Activated T-helper 2 cell treated with anti-CD3 and anti-CD28 coated beads, Interferon-gamma antibody, Interleukin-2, Interleukin-4, amounts not matched to agents 10 μg/mL and 5 μg/mL and 100 μg/mL, durations not matched to agents 14 hours and 24 hours and 36 hours (primary cell): Measurements from ENCODE around the gene AKIP1. TPM values are rescaled to one million over a fixed set of nuclear protein-coding genes. Genes with fewer than 3 reads are reported as not detected.

Experiments used
- DNase-seq: peaks from one replicate; pipeline ENCODE4 v3.0.0; 2021; ENCODE audit warnings: low spot score
- H3K27ac Mint-ChIP-seq: one replicate; pipeline ENCODE4 v1.8.0; 2021; ENCODE audit warnings: mixed read lengths
- H3K27me3 Mint-ChIP-seq: one replicate; pipeline ENCODE4 v1.8.0; 2021; ENCODE audit warnings: low read depth, mixed read lengths
- H3K36me3 Mint-ChIP-seq: one replicate; pipeline ENCODE4 v1.8.0; 2021; ENCODE audit warnings: low read depth, mixed read lengths
- H3K4me1 Mint-ChIP-seq: one replicate; pipeline ENCODE4 v1.8.0; 2021; ENCODE audit warnings: low read depth, mixed read lengths
- H3K4me3 Mint-ChIP-seq: one replicate; pipeline ENCODE4 v1.8.0; 2021; ENCODE audit warnings: low read depth, mild to moderate bottlenecking, moderate library complexity, mixed read lengths
- H3K9me3 Mint-ChIP-seq: one replicate; pipeline ENCODE4 v1.8.0; 2021; ENCODE audit warnings: mixed read lengths
- intact Hi-C: fragments of 100-400 bp; cut with micrococcal nuclease; formaldehyde crosslinking; loops from one replicate; pipeline ENCODE4 v1.15.1; 2023
- total RNA-seq: library from RNA; stranded (reverse); gene quantifications from 2 replicates; pipeline ENCODE4 v1.2.3, GENCODE V29; 2022

The AKIP1 gene
- total RNA-seq, 1 donor from 2014 or later = 22.2 TPM

DNA sequence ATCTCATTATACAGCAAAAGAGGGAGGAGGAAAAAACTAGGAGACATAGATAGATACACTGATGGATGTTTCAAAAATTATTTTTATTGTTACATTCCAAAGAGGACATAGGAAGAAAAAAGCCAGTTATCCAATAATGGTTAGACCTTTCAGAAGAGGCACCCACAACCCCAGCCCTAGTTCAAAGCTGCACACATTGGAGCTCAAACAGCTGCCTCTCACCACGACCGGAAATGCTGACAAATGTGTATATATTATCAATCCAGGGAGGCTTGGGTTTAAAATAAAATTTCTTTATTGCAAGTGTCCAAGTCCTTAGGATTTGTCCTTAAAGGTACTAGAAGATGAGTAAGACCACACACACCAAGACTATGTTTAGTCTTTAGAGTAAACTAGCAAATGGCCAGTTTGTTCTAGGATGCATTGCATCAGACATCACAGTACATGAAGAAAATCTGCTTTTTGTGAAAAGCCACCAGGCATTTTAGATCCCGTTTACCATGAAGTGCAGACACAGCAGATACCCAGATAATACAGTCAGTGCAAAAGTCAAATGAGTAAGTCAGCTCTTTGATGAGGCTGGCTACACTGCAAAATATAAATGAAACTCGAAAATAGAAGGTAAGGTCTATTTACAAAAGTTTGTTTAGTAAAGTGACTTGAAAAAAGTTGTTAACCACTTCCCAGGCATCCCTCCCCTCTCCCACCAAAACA is 36.4 kb downstream of the AKIP1 start:
- Mint-ChIP-seq H3K4me1 (peaks cover 7% of the 10 kb centered on the region), H3K36me3 (peaks cover 28% of the 10 kb centered on the region)

DNA sequence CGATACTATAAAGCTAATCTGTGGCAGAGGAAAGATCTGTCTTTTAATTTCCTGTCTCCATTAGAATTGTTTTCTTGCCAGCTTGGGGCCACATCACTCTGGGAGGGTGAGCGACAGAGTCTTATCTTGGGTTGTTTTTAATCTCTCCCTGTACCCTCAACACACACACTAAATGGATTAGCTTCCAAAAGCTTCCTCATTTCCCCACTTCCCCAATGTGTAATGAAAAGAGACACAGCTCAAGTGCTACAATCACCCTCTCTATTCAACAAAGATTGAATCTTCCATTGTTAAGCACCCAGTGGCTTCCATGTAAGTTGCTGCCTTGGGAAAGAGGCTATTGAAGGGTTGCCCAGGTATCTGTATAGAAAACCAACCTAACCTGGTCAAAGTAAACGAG is 37.9 kb downstream of the AKIP1 start:
- Mint-ChIP-seq H3K9me3 (no peaks in the 10 kb centered on the region), H3K36me3 (peaks cover 42% of the 10 kb centered on the region), H3K27ac (no peak overlapping the region), H3K4me1 (peaks cover 7% of the 10 kb centered on the region), H3K27me3 (peaks cover 7% of the 10 kb centered on the region), H3K4me3 (no peak overlapping the region)
- intact Hi-C loops = no loop called here
- no peak for DNase-seq

More for the DNA sequence above, 36.4 kb downstream of the AKIP1 start:
- no peak for DNase-seq
- Mint-ChIP-seq H3K27me3 (peaks cover 11% of the 10 kb centered on the region), H3K27ac (no peak overlapping the region), H3K4me3 (no peak overlapping the region), H3K9me3 (no peaks in the 10 kb centered on the region)
- intact Hi-C loops = no loop called here

DNA sequence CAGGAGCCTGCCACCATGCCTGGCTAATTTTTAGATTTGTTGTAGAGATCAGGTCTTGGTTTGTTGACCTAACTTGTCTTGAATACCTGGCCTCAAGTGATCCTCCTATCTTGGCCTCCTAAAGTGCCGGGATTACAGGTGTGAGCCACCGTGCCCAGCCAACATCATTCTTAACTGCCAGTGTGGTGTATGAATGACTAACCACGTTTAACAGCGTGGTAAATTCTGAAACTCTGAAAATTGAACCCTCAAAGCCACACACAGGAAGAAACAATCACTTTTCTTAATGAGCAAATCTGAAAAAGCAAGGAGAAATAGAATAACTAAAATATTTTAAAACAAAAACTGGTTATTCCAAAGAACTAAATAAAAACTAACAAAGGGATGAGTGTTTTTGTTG is 45.9 kb downstream of the AKIP1 start:
- no peaks in the 10 kb centered on the region for H3K9me3 Mint-ChIP-seq
- no peak overlapping the region for H3K27ac Mint-ChIP-seq
- no peak for DNase-seq

DNA sequence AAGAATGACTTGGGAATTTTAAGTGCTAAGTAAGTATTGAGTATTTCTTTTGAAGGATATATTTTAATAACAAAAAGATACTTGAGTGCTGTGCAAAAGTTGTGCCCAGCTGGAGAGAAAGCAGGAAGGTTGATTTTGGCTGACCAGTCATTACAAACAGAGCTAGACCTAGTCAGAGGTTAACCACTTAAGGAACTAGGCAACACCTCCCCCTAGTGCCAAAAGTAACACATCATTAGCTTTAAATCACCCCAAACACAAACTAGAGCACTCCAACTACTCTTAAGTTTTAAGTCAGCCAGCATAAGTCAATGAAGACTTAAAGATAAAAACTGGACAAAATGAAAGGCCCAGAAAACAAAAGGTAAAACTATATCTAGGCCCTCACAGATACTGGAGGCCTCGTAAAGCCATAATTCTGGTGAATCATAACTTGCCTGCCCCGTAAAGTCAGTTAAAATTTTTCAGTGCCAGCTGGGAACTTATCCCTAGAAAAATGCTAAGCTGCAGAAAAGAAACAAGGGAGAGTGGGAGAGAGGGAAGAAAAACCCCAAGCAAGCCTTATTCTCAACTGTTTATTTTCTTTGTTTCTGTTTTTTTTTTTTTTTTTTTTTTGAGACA is 48.7 kb downstream of the AKIP1 start:
- Mint-ChIP-seq H3K4me1 (peaks cover 32% of the 10 kb centered on the region), H3K9me3 (no peaks in the 10 kb centered on the region), H3K27me3 (no peaks in the 10 kb centered on the region), H3K4me3 (no peak overlapping the region), H3K27ac (peak overlapping the region; percentile 5), H3K36me3 (peaks cover 20% of the 10 kb centered on the region)
- intact Hi-C loops = loop anchor here (1.0 kb wide), 1 partner anchor 45 kb away; no protein-coding TSS in a partner anchor
- no peak for DNase-seq

More for the DNA sequence above, 45.9 kb downstream of the AKIP1 start:
- intact Hi-C loops = no loop called here
- Mint-ChIP-seq H3K4me1 (peaks cover 18% of the 10 kb centered on the region), H3K4me3 (no peak overlapping the region), H3K27me3 (no peaks in the 10 kb centered on the region), H3K36me3 (peaks cover 38% of the 10 kb centered on the region)

DNA sequence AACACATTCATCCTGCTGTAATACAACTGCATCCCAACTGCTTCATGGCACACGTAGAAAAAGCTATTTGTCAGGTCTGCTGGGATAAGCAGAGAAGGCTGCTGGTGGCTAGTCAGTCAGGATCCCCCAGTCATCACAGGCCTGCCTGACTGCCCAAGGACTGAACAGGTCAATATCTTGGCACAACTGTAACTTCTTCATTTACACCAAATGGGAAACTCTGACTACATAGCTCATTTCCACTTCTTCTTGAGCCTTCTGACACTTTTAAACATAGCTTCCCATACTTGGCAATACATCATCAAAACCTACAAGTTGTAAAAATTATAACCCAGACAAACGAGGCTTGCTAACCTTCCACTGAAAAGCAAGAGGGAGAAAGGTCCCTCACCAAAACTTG is 50.4 kb downstream of the AKIP1 start:
- H3K27me3 Mint-ChIP-seq = no peaks in the 10 kb centered on the region
- no peak for DNase-seq
- no peaks in the 10 kb centered on the region for H3K9me3 Mint-ChIP-seq
- H3K27ac Mint-ChIP-seq = no peak overlapping the region
- peaks cover 9% of the 10 kb centered on the region for H3K36me3 Mint-ChIP-seq
- peaks cover 36% of the 10 kb centered on the region for H3K4me1 Mint-ChIP-seq
- intact Hi-C loops = no loop called here
- H3K4me3 Mint-ChIP-seq = no peak overlapping the region

DNA sequence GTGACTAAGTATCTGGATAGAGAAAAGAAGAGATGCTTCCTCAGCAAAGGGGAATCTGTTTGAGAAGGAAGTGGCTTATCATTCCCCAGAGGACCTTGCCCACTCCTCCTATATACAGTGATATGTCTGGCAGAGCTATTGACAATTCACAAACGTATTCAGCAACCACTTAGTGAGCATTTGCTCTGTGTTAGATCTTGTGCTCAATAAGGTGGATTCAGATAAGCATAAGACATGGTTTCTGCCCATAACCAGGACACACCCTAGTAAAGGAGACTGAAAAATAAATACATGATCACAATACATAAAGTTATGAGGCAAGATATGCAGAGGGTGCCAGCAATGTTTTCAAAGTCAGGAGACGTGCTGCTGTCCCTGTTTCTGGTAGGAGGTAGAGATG is 51.9 kb downstream of the AKIP1 start:
- no peaks in the 10 kb centered on the region for H3K36me3 Mint-ChIP-seq
- H3K9me3 Mint-ChIP-seq = no peaks in the 10 kb centered on the region
- H3K27me3 Mint-ChIP-seq = no peaks in the 10 kb centered on the region
- intact Hi-C loops = no loop called here
- H3K27ac Mint-ChIP-seq = peak overlapping the region; percentile 28
- peak overlapping the region; percentile 95 for H3K4me3 Mint-ChIP-seq
- H3K4me1 Mint-ChIP-seq = peaks cover 32% of the 10 kb centered on the region
- no peak for DNase-seq

DNA sequence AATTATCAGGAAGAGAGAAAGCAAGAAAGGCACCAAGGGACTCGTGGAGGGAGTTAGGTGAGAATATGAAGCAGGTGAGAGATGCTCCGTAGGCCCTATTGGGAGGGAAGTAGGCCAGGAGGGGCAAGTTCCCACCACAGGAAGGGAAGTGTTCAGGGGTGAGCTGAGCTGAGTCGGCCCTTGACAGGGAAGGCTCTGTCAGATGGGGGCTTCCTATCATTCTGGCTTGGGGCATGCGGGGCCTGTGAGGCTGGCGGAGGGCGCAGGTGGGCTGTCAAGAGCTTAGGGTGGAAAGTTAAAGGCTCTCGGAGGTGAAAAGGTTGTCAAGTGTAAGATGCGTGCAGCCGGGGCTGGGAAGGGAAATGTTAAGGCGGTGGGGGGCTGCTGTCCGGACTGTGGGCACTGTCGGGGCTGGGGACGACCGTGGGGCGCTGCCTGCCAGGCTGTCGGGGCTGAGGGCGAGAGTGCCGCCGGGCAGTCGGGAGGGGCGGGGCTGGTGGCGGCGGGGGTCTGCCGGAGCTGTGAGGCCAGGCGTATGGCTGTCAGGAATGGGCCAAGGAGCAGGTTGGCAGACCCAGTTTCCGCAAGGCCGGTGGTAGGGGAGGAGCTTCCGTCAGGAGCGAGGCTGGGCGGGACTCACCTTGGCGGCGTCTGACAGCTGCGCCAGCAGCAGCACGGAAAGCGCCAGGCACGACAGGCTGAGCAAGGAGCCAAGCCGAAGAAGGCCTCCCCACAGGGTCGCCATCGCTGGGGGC is 52.8 kb downstream of the AKIP1 start:
- Mint-ChIP-seq H3K4me3 (peak overlapping the region; percentile 95), H3K9me3 (no peaks in the 10 kb centered on the region), H3K27me3 (no peaks in the 10 kb centered on the region), H3K4me1 (peaks cover 32% of the 10 kb centered on the region), H3K27ac (peak overlapping the region; percentile 92), H3K36me3 (no peaks in the 10 kb centered on the region)
- intact Hi-C loops = loop anchor here (1.0 to 2.0 kb wide), 5 partner anchors 40 to 498 kb away; partner anchors contain the start of genes RPL27A, TRIM66 and ZNF143
- DNase-seq = peak; percentile 78

DNA sequence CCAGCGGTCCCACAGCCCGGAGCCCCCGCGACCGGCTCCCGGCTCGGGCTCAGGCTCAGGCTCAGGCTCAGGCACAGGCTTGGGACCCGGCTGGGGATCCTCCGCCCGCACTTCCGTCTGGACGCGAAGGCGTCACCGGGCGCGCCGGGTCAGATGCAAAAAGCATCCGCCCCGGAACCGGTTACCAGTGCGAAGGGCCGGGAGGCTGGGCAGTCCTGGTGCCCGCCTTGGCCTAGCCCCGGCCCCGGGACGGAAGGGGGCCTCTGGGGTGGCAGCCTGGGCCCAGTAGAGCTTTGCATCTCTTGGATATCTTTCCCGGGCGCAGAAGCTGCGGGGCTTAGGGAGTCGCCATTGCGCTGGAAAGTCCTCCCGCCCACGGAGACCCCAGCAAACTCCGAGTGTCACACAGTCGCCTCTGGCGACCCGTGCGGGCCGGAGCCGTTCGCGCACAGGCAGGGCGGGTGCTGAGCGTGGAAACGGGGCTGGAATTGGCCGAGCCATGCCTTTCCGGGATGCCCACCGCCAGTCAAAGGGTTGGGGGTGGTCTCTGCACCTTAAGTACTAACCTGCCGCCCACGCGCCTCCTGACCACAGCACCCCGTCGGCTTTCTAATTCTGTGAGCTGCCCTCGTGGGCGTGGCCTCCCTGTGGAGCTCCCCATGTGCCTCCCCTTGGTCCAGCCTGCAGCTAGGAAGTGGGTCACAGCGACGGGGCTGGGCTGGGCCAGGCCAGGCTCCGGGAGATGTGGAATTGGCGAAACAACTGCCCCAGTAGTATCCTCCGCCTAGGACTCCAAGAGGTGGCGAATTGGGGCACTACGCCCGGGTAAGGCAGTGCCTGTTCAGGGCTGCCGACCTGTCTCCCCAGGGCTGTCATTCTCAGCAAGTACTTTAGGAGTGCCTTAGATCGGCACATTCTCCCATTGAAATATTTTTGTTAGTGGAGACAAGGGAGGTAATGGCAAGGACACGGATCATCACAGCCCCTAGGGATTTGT is 53.6 kb downstream of the AKIP1 start, which contains the start of gene TMEM9B:
TMEM9B (minus strand) TSS at position 119 of the 997 bp plus-strand sequence. CDS start 129 bp downstream, outside the sequence.
- H3K36me3 Mint-ChIP-seq = no peaks in the 10 kb centered on the region
- H3K27me3 Mint-ChIP-seq = no peaks in the 10 kb centered on the region
- peak within 1 kb of the TSS; percentile 92 for H3K27ac Mint-ChIP-seq
- H3K9me3 Mint-ChIP-seq = no peaks in the 10 kb centered on the region
- intact Hi-C loops = loop anchor here (1.0 to 2.0 kb wide), 5 partner anchors 39 to 497 kb away; partner anchors contain the start of genes RPL27A, TRIM66 and ZNF143
- peak within 1 kb of the TSS; percentile 95 for H3K4me3 Mint-ChIP-seq
- peak; percentile 79 for DNase-seq
- peaks cover 32% of the 10 kb centered on the region for H3K4me1 Mint-ChIP-seq

DNA sequence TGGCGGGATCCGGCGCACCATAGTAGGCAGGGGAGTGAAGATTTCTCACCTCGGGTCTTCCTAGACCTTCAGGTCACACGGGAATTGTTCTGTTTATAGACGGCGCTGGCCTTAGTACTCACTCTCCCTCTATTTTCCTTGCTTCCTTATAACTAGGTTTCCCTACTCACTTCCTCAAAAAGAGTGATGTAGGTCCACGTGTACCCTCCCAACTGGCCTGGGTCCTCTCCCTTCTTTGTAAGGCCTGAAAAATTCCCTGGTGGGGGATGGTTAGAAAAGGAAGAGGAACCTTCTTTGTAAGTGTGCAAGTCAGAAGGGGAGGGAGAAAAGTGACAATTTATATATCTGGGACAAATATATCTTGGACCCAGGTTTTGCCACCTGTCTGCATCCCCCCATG is 56.2 kb downstream of the AKIP1 start:
- peaks cover 26% of the 10 kb centered on the region for H3K4me1 Mint-ChIP-seq

More for the DNA sequence above, 56.2 kb downstream of the AKIP1 start:
- Mint-ChIP-seq H3K9me3 (no peaks in the 10 kb centered on the region), H3K27ac (no peak overlapping the region), H3K4me3 (no peak overlapping the region), H3K36me3 (no peaks in the 10 kb centered on the region), H3K27me3 (no peaks in the 10 kb centered on the region)
- intact Hi-C loops = no loop called here
- no peak for DNase-seq

Other genes with a start within 250 kb of the AKIP1 start
- 13.6 and 14.6 TPM in 2 replicates for gene TRIM66, start 228.5 kb upstream of the AKIP1 start, total RNA-seq
- 749 and 766 TPM in 2 replicates for gene RPL27A, start 228.4 kb upstream of the AKIP1 start, total RNA-seq
- not detected in 2 replicates for gene C11orf16, start 21.8 kb downstream of the AKIP1 start, total RNA-seq
- gene ASCL3, start 31.8 kb downstream of the AKIP1 start, total RNA-seq = not detected in 2 replicates
- 20.8 and 21.9 TPM in 2 replicates for gene TMEM9B, start 53.3 kb downstream of the AKIP1 start, total RNA-seq
- 5.0 and 5.5 TPM in 2 replicates for gene NRIP3, start 92.8 kb downstream of the AKIP1 start, total RNA-seq
- gene SCUBE2, start 180.4 kb downstream of the AKIP1 start, total RNA-seq = 0.18 TPM in 1 of 2 replicates, not detected in the other